Ecto neural progenitor cell (in vitro differentiated cells): ENCODE measurements around the gene CTNNBL1.
"Not testable (repeated sequence)": the region's sequence is repeated elsewhere in the genome, so short reads cannot be mapped to it uniquely, and the experiment has no call there.

Source experiments
- DNase-seq: peaks from one replicate; pipeline ENCODE4 v3.0.0-alpha.2; 2018; ENCODE audit warnings: low spot score

CTNNBL1 gene

DNA sequence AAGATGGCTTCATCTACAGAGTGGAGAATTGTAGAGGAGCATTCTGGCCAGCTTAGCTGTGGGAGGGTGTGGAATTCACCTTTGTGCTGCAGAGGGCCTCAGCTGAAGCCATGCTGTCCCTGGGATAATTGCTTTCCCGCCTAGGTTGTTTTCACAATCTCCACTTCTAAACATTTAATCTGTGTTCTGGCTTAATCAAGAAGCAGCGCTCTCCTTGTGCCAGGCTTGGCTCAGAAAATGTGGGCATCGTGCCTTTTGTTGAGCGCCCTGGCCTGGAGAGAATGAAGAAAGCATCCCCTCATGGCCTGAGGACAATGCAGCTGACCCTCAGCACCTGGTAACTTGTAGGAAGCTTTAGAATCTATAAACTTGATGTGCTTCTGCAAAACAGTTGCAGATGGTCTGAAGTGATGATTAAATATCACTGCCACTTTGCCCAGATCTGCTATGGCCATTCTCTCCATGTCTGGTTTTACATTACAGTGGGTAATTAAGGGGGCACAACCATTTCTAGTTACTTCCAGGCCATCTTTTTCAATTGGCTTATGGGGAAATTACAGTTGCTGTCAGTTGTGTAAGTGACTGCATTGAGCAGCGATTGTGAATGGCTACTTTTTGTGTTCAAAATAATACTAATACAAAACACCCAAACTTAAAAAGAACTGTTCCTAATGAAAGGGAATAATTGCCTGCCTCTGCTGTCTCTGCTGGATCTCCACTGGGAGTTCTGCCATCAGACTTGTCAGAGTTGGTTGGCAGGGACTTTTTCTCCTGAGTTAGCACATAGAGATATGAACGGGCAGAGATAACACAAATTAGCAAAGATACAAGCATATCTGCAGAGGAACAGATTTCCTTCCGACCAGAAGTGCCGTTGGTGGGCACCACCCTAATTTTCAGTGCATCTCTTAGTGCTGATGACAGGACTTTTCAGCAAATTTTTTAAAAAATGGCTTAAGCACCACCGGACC, 18.4 kb downstream of the CTNNBL1 start:
- no peak for DNase-seq

DNA sequence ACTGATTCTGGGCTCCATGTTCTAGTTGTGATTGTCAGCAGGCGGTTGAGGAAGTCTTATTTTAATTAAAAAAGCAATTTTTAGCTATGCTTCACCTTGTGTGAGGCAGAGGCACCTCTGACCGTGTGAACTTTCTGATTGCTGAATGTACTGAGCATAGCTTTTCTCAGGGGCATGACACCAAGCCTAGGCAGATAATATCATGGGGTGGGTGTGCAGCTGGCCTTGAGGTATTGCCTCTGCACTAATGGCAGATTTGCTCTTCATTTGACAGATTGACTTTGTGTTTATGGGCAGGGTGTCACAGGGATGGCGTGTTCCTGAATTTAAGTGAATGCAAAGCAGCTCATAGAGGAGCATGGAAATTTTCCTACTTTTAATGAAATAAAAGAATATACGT, 19.6 kb downstream of the CTNNBL1 start:
- DNase-seq, result no peak

DNA sequence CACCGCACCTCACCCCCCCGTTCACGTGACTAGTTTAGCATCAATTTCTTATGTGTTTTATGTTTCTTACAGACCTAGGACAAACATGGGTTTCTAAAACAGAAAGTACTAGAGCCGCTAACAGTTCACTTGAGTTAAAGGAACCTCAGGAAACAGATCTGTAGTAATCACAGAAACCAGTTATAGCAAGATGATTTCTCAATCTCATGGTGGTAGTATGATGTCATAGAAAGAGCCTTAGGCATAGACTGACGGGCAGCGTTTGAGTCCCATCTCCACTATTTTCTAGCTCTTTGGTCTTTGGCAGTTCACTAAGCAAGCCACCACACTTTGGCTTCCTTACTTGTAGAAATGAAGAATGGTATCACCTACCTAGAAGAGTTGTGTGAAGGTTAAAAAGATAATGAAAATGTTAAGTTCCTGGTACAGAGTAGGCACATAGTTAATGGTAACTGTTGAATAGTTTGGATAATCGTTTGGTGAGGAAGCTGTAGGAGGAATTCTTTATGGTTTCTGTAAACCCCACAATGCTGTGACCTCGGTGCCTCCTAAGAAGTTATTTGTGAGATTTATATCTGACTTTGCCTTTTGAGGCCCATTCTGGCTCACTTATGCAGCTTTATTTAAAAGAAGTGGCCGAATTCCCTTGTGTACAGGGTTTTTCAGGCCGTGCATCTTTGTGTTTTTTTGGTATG, 21.3 kb downstream of the CTNNBL1 start:
- DNase-seq, result no peak

DNA sequence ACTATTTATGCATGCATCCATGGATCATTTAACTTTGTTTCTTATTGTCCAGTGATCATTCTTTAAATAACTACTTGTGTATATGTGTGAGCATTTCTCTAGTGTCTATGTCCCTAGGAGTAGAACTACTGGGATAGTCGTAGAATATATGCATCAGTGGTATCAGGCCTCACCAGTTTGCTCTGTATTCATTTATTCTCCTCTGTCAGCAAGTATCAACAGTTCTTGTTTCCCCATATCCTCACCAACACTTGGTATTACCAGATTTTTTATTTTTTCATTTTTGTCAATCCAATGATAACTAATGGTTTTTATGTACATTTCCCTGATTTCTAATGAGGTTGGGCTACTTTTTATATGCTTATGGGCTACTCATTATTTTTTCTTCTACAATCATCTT, 27.9 kb downstream of the CTNNBL1 start:
- DNase-seq, result no peak

DNA sequence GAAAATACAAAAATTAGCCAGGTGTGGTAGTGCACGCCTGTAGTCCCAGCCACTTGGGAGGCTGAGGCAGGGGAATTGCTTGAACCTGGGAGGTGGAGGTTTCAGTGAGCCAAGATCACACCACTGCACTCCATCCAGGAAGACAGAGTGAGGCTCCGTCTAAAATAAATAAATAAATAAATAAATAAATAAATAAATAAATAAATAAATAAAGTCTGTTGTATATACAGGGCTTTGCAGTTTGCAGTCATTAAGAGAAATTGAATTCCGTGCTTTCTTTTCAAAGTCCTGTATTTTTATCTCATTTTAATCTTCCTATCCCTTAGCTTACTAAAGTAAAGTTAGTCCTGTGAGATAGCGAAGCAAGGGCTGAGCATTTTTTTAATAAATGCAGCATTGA, 28.5 kb downstream of the CTNNBL1 start:
- DNase-seq, result not testable (repeated sequence)

DNA sequence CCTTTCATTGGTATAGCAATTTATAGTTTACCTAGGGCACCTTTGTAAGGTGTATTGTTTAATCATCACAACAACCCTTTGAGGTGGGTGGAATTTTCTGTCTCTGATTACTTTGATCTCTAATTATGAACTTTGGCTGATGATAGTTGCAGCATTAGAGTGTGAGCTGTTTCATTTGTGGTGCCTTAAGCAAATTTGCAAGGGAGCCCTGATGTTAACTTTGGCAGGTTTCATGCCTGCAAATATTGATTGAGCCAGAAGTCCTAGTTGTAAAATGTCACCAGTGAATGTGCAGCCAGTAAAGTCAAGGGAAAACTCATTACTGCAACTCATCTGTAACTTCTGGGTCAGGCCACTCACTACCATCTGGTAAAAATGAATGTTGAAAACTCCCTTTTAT, 29.8 kb downstream of the CTNNBL1 start:
- no peak for DNase-seq

DNA sequence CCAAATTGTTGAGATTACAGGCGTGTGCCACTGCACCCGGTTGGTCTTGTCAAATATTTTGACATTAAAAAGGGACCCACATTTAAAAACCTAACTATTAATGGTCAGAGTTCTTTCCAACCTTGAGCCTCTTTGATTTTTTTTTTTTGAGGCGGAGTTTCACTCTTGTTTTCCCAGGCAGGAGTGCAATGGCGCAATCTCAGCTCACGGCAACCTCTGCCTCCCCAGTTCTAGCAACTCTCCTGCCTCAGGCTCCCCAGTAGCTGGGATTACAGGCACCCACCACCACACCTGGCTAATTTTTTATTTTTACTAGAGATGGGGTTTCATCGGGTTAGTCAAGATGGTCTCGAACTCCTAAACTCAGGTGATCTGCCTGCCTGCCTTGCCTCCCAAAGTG, 31.3 kb downstream of the CTNNBL1 start:
- DNase-seq, result no peak

DNA sequence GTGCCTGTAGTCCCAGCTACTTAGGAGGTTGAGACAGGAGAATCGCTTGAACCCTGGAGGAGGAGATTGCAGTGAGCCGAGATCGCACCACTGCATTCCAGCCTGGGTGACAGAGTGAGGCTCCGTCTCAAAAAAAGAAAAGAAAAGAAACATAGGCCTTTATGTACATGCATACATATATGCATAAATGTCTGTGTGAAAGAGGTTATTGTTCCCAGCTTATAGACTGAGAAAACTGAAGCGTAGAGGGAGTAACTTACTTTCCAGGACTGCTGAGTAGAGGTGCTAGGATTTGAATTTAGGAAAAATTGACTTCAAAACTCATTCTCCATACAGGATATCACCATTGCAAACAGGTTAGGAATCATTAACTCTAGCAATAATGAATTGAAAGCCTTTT, 32.0 kb downstream of the CTNNBL1 start:
- no peak for DNase-seq

DNA sequence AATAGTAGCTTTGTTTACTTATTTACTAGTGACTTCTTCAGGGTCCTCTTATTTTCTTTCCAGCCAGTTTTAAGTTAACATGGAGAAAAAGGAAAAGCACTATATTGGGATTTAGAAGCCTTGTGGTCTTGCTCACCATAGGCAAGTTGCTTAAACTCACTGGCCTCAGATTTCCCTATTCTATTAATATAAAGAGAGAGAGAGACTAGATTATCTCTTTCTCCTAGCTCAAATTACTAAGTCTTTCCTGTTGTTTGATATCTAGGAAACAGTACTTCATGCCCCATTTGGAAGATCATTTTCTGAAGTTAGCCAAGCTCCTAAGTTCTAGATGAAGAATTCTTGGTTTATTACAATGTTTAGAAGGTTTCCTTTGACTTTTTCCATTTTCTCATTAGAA, 32.5 kb downstream of the CTNNBL1 start:
- DNase-seq, result no peak

DNA sequence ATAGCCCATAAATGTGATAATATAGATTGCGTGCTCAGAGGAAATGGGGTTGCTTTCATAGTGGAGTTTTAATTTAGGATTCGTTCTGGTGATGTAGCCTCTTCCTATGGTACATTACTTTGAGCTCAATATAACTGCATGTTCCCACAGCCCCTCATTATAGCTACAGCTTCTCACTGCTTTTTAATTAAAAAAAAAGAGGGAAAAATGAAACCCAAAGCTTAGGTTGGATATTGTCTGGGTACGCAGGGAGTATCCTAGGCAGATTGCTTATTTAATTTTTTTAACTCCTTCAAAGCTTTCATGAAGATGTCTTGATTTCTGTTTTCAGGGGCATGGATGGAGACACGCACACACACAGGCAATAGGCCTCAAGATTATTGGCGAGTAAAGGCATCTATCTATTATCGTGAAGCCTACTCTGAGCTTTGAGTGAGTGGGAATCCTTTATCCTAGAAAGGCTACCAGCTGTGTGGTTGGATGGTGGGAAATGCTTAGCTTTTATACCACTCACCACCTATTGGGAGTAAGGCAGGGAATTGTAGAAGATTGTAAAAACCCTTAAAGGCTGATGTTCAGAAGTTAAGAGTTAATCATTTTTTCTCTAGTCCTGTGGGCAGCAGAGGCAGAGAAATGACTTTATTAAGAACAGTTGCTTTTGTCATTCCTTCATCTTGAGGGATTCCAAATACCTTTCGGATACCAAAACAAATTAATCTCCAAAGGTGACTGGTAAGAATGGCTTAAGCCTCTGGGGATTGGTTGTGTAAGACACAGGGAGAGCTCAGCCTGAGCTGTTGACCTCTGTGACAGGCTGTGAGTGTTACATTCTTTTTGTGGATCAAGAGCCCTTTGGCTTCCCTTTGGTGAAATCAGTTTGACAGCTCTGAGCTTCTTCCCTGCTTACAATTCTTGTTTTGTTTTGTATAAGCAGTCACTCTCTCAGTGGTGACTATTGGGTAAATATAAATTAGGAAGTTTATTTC, 33.4 kb downstream of the CTNNBL1 start:
- DNase-seq, result peak; percentile 71

DNA sequence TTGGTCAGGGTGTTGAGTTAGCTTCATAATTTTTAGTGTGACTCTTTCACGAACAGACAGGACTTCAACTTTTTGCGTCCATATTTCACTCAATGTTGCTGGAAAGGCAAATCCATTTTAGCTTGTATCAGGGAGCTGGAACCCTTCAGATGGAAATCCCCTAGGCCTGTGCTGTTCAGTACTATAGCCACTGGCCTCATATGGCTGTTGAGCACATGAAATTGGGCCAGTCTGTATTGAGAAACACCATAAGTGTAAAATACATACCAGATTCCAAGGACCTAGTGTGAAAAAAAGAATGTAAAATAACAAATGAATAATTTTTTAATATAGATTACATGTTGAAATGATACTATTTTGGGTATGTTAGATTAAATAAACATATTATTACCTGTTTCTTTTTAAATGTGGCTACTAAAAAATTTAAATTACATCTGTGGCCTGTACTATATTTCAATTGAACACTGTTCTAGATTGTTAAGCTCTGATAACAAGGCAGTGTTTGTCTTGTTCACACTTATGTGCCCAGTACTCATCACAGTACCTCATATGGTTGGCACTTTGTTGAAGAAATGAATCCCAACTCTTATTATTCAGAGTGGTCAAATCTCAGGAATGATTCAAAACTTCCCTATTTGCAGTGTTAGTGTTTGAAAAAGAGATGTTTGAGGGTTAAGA, 34.3 kb downstream of the CTNNBL1 start:
- DNase-seq, result no peak

DNA sequence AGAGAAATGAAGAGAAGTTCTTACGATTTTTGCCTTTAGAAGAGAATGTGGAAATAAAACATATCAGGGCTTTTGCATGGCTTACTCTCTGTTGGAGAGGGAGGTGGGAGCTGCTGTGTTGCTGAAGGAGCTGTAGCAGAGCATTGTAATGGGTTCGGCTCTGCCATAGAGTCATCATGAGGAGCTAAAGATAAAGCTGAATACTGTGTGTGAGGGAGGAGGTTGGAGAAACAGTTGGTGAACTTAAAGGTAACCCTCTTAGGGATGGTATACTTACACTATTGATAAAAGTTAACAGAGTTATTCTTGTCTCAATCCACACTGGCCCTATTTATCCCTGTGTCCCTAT, 34.8 kb downstream of the CTNNBL1 start:
- no peak for DNase-seq

DNA sequence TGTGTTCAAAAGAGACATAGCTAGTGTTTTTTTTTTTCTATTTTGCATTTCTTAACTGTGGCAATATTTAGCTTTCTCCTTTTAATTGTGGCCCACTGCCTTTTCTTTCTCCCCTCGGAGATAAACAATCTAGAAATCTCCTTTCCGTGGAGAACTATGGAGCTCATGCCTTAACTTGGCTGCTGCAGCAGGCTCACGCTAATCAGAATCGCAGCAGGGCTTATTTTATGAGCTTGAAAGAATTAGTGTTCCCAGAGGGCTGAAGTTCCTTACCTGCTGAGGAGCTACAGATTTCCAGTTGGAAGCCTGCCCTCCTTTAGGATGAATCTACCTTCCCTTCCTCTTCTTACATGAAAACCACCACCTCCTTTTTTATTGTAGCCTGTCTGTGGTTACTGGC, 35.6 kb downstream of the CTNNBL1 start:
- DNase-seq, result no peak

DNA sequence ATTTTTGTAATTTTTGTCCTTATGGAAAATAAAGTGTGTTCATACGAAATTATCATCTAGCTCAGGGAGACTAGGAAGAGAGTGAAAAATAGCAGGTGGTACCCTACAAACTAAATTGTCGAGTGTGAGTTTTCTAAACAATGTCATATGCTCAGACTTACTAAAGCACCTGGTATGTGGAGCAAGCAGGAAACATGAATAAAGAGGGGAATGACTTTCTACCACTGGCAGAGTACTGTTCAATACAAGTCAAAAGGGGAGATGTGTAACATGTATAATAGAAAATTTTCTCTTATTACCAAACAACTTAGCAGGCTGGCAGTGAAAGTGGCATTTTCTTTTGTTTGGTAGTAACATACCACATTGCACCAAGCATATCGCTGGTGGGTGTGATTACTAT, 36.1 kb downstream of the CTNNBL1 start:
- no peak for DNase-seq

DNA sequence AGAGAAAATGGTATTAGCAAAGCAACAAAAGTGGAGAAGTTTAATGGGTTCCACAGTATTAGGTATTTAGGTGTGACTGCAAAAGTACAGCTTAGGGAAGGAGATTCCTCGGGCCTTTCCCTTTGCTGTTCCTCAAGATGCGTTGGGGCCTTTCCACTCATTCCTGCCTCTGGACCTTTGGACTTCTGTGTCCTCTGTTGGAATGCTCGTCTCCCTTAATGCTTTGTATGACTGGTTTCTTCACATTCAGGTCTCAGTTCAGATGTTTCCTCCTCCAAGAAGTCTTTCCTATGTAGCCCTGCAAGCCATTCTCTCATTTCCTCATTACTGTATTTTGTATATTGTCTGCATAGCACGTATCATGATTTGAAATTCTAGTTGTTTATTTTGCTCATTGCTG, 39.6 kb downstream of the CTNNBL1 start:
- DNase-seq, result no peak

DNA sequence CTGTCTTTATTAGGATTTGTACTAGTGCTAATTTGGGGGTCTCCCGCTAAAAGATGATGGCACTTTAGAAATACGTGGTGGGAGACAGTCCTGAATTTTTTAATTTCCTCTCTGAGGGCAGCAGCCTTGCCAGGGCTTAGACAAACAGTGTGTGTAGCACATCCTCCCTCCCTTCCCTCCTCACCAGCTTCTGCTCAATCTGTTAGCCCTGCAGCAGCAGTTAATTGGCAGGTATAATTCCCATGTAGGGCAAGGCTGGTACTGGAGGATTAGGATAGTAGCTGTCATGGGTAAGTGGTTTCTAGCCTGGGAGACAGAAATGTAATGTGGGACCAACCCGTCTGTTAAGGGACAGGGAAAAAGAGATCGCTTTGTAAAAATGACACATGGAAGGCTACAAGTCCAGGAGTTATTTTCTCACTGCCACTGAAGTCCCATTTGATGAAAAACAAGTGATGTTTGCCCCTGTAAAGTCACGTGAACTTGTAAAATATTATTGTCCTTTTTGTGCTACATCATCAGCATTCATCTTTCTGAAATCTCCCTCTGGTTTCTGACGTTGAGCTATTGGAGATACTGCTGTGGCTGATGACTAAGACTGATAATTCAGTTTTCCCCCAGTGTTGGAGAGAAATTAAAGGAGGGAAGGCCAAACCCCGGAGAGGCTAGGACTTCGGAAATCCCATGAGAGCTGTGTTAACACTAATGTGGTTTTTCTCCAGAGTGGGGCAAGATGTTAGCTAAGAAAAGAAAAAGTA, 40.6 kb downstream of the CTNNBL1 start:
- no peak for DNase-seq

DNA sequence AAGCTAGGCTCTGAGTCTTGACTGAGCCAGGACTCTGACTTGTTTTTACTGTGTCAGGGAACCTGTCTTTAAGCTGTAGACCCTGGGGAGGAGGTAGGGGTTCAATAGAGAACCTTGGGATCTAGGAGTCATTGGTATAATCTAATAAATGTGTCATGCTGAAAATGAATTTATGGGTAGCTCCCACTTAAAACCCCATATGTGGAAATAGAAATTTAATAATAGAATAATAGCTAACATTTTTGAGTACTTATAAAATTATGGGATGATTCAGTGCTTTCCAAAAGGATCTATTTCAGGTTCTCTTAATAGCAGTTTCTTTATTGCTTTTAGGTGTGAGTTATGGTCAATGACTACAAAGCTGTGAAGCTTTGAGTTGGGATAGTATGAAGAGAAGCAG, 41.7 kb downstream of the CTNNBL1 start:
- no peak for DNase-seq

DNA sequence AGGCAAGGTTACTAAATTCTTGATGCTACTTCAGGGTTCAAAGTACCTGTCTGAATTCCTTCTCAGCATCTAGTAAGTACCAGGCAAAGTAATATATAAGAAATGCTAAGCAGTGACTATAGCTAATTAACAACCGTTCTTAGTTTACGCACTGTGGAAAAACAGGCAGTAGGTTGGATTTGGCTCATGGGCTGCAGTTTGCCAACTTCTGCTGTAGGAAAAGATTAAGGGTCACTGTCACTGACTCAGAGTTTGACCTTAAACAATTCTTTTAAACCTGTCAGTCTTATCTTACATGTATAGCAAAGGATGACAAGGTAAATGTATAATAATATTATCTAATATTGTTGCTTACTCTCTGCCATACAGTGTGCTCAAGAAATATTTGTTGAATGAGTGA, 42.3 kb downstream of the CTNNBL1 start:
- no peak for DNase-seq

DNA sequence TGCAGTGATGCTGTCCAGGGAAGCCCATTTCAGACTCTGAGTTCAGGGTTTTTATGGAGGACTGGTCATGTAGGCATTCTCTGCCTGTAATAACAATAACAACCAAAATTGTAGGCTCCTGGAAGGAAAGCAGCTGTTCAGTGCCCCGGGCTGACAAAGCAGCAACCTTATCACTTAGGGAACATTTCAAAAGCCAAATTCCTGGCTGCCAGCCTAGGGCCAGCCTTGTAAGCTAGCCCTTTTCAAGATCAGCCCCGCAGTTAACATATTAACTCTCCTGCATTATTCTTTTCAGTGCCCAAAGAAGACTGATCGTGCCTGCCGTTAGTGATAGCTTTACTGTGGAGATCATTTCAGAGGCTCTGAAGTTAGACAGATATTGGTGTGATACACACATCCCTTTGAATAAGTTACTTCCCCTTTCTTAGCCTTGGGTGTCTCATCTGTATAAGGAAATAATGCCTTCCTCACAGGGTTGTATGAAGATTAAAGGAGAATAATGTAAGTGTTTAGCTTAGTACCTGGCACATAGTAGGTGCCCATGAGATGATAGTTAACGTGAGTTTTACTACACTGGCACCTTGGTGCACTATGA, 44.1 kb downstream of the CTNNBL1 start:
- no peak for DNase-seq

DNA sequence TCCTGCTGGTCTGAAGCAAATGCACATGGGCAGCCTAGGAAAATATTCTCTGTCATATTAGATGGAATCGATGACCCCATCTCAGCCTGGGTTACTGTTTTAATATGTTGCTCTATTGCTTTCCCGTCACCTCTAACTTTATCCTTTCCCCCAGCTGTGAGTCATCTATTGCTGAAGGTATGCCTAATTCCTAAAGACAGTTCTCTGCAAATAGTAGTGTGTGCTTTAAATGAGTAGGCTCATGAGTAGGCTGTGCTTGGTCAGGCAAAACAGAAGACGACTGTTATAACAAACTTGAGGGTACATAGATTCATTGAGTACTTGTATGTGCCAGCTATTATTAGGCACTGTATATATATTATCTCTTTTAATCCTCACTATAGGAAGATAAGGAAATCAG, 47.2 kb downstream of the CTNNBL1 start:
- no peak for DNase-seq

DNA sequence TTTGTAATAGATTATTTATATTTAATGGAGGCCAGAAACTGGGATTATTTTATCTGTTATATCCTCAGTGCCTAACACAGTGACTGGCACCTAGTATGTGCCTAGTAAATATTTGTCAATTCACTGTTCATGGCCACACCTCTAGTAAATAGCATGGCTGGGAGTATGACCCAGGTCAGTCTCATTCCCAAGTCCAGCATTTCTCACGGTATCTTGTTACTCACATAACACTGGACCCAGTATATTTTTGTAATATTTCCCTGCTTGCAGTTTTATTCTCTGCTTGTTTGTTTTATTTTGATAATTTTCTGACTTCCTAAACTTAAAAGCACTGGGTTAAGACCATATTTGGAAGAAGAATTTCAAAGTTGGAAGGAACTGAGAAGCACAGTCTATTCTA, 47.7 kb downstream of the CTNNBL1 start:
- DNase-seq, result no peak
